GM12878 (cell line): ENCODE data around the gene METTL1. TPM values are rescaled to one million over a fixed set of nuclear protein-coding genes. Genes with fewer than 3 reads are reported as not detected.

Source experiments
- CEBPB ChIP-seq, 2 experiments: fragments of 150-350 bp in 1 of 2; IDR thresholded peaks; 2 replicates each; pipeline ENCODE4 v1.6.1; 2012 to 2014; ENCODE audit warnings: low read depth in 2 of 2, low read length in 2 of 2, borderline replicate concordance in 1 of 2, inconsistent platforms in 1 of 2
- EZH2 ChIP-seq: IDR thresholded peaks from 2 replicates; pipeline ENCODE4 v1.6.1; 2012; ENCODE audit warnings: low read depth, mild to moderate bottlenecking, control low read depth, inconsistent platforms, low read length, borderline replicate concordance; ENCODE audit not compliant: control insufficient read depth
- KLF5 ChIP-seq: fragments of 450-650 bp; IDR thresholded peaks from 2 replicates; pipeline ENCODE4 v1.6.1; 2014; ENCODE audit warnings: mild to moderate bottlenecking; ENCODE audit not compliant: partially characterized antibody
- NRF1 ChIP-seq: conservative IDR thresholded peaks from 2 replicates; pipeline ENCODE4 v1.6.1; 2011; ENCODE audit warnings: mild to moderate bottlenecking, low read depth, low read length, improper control_type of control experiment
- STAT1 ChIP-seq: fragments of 450-650 bp; conservative IDR thresholded peaks from 2 replicates; pipeline ENCODE4 v1.6.1; 2014; ENCODE audit warnings: antibody characterized with exemption, mild to moderate bottlenecking
- polyA plus RNA-seq, 11 experiments: library from polyadenylated mRNA; depleted of rRNA in 4 of 11; unstranded in 6 of 11; stranded (reverse) in 5 of 11; fragments of >200 nt; fragmentation: Nextera tagmentation in 4 of 11; fragmentation: Illumina TruSeq in 1 of 11; extraction: Ambion mirVana in 4 of 11; extraction: Trizol in 1 of 11; gene quantifications; 1 replicate in 1 of 11; 2 replicates in 10 of 11; pipeline versions ENCODE4 v1.2.1 to v1.2.3, GENCODE V29; 2011 to 2016; ENCODE audit warnings: inconsistent platforms in 2 of 11, missing spikeins in 2 of 11, low read depth in 1 of 11
- total RNA-seq, 4 experiments: library from RNA; depleted of rRNA in 3 of 4; stranded (reverse); fragments of >200 nt in 3 of 4; fragmentation: Illumina TruSeq in 1 of 4; extraction: Trizol in 1 of 4; gene quantifications; 2 replicates each; pipeline versions ENCODE4 v1.2.1 to v1.2.3, GENCODE V29; 2013 to 2021
- TF ChIP-seq, protein P1 (sequence below): IDR thresholded peaks from 2 replicates; pipeline ENCODE4 v1.6.1; 2011; ENCODE audit warnings: borderline replicate concordance, low read depth, mild to moderate bottlenecking, moderate library complexity, low read length; ENCODE audit not compliant: insufficient read depth, poor library complexity, severe bottlenecking
- TF ChIP-seq, protein P2 (sequence below): fragments of 450-650 bp; IDR thresholded peaks from 2 replicates; pipeline ENCODE4 v1.6.1; 2017; ENCODE audit warnings: low read depth, mild to moderate bottlenecking, moderate library complexity
- TF ChIP-seq, protein P3 (sequence below): fragments of 450-650 bp; IDR thresholded peaks from 2 replicates; pipeline ENCODE4 v1.6.1; 2017; ENCODE audit warnings: mild to moderate bottlenecking, low read depth, inconsistent platforms; ENCODE audit not compliant: poor library complexity, severe bottlenecking
- TF ChIP-seq, protein P4 (sequence below): fragments of 450-650 bp; IDR thresholded peaks from 2 replicates; pipeline ENCODE4 v1.6.1; 2016; ENCODE audit warnings: mild to moderate bottlenecking, moderate library complexity, borderline replicate concordance

Gene METTL1
- total and polyA plus RNA-seq, 10 of the 15 experiments (the other 5 are each of a cell fraction or from before 2014, with no cell fraction given): 11.3 to 44.3 (median 30.6) TPM

DNA sequence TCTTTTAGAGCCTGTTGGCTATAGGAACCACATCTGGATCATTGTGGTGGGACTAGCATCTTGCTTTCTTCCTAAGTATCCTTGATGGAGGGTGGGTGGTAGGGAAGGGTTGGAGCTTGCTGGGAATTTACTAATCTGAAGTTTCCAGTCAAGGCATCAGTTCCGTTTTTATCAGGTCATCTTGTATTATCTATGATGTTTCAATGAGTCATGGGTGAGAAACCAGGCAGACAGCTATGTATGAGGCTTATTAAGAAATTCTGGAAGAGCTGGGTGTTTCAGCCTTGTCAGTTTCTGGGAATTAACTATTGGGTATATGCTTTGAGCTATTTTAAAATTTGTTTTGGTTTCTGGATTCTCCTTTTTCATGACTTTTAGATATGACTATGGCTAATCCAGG lies 22.0 kb upstream of the METTL1 start (continued):
- TF ChIP-seq, protein P1, sequence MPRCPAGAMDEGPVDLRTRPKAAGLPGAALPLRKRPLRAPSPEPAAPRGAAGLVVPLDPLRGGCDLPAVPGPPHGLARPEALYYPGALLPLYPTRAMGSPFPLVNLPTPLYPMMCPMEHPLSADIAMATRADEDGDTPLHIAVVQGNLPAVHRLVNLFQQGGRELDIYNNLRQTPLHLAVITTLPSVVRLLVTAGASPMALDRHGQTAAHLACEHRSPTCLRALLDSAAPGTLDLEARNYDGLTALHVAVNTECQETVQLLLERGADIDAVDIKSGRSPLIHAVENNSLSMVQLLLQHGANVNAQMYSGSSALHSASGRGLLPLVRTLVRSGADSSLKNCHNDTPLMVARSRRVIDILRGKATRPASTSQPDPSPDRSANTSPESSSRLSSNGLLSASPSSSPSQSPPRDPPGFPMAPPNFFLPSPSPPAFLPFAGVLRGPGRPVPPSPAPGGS: no peak
- no peak for TF ChIP-seq NRF1
- no peak for TF ChIP-seq CEBPB (IDR thresholded peaks at IDR 0.05; ENCODE audit: borderline replicate concordance in 1 of 2, low read depth in 2 of 2, low read length in 2 of 2)
- TF ChIP-seq, protein P2, sequence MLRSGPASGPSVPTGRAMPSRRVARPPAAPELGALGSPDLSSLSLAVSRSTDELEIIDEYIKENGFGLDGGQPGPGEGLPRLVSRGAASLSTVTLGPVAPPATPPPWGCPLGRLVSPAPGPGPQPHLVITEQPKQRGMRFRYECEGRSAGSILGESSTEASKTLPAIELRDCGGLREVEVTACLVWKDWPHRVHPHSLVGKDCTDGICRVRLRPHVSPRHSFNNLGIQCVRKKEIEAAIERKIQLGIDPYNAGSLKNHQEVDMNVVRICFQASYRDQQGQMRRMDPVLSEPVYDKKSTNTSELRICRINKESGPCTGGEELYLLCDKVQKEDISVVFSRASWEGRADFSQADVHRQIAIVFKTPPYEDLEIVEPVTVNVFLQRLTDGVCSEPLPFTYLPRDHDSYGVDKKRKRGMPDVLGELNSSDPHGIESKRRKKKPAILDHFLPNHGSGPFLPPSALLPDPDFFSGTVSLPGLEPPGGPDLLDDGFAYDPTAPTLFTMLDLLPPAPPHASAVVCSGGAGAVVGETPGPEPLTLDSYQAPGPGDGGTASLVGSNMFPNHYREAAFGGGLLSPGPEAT: no peak
- TF ChIP-seq STAT1: no peak
- TF ChIP-seq, protein P3, sequence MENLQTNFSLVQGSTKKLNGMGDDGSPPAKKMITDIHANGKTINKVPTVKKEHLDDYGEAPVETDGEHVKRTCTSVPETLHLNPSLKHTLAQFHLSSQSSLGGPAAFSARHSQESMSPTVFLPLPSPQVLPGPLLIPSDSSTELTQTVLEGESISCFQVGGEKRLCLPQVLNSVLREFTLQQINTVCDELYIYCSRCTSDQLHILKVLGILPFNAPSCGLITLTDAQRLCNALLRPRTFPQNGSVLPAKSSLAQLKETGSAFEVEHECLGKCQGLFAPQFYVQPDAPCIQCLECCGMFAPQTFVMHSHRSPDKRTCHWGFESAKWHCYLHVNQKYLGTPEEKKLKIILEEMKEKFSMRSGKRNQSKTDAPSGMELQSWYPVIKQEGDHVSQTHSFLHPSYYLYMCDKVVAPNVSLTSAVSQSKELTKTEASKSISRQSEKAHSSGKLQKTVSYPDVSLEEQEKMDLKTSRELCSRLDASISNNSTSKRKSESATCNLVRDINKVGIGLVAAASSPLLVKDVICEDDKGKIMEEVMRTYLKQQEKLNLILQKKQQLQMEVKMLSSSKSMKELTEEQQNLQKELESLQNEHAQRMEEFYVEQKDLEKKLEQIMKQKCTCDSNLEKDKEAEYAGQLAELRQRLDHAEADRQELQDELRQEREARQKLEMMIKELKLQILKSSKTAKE: no peak
- no peak for TF ChIP-seq KLF5
- TF ChIP-seq EZH2: no peak
- TF ChIP-seq, protein P4, sequence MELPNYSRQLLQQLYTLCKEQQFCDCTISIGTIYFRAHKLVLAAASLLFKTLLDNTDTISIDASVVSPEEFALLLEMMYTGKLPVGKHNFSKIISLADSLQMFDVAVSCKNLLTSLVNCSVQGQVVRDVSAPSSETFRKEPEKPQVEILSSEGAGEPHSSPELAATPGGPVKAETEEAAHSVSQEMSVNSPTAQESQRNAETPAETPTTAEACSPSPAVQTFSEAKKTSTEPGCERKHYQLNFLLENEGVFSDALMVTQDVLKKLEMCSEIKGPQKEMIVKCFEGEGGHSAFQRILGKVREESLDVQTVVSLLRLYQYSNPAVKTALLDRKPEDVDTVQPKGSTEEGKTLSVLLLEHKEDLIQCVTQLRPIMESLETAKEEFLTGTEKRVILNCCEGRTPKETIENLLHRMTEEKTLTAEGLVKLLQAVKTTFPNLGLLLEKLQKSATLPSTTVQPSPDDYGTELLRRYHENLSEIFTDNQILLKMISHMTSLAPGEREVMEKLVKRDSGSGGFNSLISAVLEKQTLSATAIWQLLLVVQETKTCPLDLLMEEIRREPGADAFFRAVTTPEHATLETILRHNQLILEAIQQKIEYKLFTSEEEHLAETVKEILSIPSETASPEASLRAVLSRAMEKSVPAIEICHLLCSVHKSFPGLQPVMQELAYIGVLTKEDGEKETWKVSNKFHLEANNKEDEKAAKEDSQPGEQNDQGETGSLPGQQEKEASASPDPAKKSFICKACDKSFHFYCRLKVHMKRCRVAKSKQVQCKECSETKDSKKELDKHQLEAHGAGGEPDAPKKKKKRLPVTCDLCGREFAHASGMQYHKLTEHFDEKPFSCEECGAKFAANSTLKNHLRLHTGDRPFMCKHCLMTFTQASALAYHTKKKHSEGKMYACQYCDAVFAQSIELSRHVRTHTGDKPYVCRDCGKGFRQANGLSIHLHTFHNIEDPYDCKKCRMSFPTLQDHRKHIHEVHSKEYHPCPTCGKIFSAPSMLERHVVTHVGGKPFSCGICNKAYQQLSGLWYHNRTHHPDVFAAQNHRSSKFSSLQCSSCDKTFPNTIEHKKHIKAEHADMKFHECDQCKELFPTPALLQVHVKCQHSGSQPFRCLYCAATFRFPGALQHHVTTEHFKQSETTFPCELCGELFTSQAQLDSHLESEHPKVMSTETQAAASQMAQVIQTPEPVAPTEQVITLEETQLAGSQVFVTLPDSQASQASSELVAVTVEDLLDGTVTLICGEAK: no peak
